GM12864 (cell line): ENCODE measurements around the gene PHOX2B.

Experiments
- DNase-seq: peaks from one replicate; pipeline ENCODE4 v3.0.0-alpha.2; 2011; ENCODE audit warnings: low read depth
- H3K4me3 ChIP-seq: 2 replicates; pipeline ENCODE4 v1.5.1; 2011; ENCODE audit warnings: mild to moderate bottlenecking, low read depth, low read length, control low read depth
- TF ChIP-seq, protein P1 (sequence below): IDR thresholded peaks from 2 replicates; pipeline ENCODE4 v1.5.1; 2011; ENCODE audit warnings: low read depth, mild to moderate bottlenecking, moderate library complexity, low read length, control low read depth, inconsistent platforms; ENCODE audit errors: missing control alignments

PHOX2B gene

DNA sequence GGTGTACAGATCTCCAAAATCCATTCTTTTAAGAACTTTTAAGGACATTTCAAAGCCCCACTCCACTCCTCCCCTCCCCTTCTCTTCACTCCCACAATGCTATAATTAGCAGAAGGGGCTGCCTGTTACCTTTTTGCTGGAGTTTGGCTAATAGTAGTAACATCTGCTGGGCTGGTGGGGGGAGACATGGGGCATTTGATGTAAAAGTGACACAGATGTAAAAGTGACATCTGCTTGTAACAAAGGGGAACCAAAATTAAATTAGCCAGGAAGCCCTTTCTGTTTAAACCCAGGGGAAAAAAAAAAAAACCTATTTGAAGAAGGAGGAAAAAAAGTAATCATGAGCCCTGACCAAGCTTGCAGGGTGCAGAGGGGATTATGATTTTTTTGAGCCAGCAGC is 5.4 kb upstream of the PHOX2B start:
- no peak for DNase-seq
- TF ChIP-seq, protein P1, sequence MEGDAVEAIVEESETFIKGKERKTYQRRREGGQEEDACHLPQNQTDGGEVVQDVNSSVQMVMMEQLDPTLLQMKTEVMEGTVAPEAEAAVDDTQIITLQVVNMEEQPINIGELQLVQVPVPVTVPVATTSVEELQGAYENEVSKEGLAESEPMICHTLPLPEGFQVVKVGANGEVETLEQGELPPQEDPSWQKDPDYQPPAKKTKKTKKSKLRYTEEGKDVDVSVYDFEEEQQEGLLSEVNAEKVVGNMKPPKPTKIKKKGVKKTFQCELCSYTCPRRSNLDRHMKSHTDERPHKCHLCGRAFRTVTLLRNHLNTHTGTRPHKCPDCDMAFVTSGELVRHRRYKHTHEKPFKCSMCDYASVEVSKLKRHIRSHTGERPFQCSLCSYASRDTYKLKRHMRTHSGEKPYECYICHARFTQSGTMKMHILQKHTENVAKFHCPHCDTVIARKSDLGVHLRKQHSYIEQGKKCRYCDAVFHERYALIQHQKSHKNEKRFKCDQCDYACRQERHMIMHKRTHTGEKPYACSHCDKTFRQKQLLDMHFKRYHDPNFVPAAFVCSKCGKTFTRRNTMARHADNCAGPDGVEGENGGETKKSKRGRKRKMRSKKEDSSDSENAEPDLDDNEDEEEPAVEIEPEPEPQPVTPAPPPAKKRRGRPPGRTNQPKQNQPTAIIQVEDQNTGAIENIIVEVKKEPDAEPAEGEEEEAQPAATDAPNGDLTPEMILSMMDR: no peak
- H3K4me3 ChIP-seq: no peak overlapping the region

DNA sequence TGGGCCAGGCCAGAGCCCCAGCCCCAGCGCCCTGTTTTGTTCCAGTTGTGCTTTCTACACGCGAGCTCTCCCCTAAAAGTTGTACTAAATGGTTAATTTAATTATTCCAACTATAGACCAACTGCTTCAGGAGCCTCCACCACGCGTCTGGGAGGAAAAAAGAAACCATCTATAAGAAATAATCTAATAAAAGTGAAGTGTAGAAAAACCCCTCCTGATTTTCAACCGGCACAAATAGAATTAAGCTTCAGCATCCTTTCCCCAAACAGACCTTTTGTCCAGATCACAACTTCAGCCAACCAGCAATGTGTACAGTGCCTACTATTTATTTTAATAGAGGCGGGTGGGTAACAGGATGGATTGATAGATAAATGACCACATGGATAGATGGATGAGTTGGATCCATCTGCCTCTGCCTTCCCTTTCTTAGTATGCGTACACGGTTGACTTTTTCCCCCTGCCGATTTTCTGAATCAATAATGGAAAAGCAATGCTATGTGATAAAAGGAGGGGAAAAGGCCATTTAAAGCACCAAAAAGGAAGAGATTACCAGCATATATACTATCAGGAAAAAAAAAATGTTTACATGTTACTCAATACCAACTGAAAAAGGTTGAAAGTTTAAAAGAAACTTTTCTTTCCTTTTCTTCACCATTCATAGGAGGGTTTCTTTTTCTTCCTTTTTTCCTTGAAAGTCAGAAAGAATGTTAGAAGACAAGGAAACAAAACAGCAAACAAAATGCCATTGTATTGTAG is 3.7 kb upstream of the PHOX2B start:
- DNase-seq: no peak
- TF ChIP-seq, protein P1: no peak
- H3K4me3 ChIP-seq: no peak overlapping the region

DNA sequence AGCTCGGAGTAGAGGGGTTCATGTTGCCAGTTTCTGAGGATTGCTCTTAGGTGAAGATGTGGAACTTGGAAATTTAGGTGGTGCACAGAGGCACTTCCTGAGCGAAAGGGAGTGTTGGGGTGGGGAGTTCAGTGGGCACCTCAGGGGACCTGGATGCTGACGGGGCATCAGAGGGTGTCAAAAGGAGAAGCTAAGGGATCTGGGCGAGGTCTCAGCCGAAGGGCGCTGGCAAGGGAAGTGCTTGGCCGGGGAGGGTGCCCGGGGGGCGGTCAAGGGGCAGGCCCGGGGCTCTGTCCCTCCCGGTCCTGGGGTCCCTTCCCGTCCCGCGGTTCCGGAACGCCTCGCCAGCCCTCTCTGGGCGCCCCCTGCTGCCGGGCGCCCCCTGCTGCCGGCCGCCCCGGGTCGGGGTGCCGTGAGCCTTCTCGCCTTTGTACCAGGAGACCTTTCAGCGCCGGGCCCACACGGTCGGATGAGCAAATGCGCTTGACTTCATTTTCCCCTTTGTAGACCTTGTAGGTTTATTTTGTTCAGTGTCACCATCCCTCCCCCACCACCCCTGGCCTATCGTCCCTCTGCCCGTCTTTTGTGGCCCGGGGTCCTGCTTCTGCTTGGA is 3.0 kb upstream of the PHOX2B start:
- DNase-seq: no peak
- TF ChIP-seq, protein P1: peak; percentile 28
- H3K4me3 ChIP-seq: no peak overlapping the region

DNA sequence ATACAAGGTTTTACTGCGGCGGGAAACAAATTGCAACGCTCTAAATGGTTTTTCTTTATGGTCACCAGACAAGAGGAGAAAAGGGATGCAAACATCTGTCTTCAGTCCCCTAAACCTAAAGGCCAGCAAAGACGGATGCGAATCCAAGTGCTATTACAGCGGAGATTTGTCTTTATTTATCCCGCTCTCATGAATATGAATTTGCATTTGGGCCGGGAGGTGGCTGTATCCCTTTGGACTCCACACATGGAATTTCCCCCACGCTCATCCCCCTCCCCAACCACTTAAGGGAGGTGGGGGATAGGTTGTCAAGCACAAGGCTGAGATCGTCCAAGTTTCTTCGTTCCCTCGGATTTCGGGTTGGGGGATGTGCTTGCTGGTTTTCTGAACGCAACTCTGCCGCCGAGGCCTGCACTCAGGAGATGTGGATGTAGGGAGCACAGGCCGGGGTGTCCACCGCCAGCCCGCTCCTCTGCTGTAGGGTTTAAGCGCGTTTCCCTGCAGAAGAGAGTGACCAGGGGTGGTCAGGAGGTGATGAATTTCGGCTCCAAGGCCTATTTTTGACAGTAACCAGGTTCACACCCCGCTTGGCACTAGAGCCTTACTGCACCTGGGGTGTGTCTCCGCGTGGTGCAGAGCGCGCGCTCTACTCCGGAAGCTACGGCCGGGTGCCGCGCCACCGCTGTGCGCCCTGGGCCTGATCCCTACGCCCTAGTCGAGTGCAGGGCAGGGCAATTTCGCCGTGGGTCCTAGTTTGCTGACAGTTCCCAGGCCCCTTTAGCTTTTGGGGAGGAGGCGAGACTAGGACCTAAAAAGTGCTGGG is 2.3 kb upstream of the PHOX2B start:
- DNase-seq: no peak
- no peak overlapping the region for H3K4me3 ChIP-seq
- TF ChIP-seq, protein P1: no peak

DNA sequence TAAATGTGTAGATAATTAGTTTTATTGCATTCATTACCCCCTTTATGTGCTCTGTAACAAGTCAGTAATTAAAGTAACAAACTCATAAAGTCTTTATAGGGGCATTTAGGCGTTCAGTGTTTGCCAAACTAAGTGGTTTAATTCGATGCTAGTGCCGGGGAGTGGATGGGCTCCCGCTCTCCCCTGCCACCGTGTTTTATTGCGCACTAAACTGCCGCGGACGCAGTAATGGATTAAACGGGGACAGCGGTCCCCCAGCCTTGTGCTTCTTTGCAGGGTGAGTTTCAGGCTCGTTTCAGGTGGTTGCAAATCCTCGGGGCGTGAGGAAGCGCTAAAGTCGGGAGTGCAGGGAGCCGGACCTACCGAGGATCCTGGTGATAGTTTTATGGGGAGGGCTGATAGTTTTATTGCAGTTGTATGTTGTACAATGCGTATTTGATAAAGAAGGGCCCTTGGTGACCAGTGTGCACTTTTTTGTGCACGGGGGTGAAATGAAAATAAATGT is 1.6 kb upstream of the PHOX2B start:
- TF ChIP-seq, protein P1: no peak
- DNase-seq: no peak
- no peak overlapping the region for H3K4me3 ChIP-seq

DNA sequence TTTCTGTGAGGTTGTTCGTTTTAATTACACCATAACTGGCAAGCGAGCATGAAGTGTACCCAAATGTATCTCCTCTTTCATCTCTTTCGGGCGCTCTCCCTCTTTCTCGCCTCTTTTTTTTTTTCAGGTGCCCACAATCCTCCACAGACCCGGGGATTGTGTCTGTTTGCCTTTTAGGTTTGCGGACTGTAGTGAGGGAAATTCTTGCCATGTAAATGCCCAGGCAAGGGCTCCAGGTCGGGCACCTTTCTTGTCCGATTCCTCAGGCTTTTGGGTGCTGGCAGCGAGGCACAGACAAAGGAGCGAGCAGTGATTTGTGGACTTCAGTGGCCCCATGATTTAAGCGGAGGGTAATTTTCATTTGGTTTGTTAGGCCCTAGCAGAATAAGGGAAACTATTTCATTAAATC is 1.1 kb upstream of the PHOX2B start:
- DNase-seq: no peak
- no peak overlapping the region for H3K4me3 ChIP-seq
- TF ChIP-seq, protein P1: no peak
